Stimulated activated CD4-positive, alpha-beta T cell treated with anti-CD3 and anti-CD28 coated beads, Interleukin-12 subunit alpha, Interleukin-12 subunit beta, amount 100 ng/mL, for 48 hours (primary cell): ENCODE measurements around the gene GLG1.
"Not testable (repeated sequence)": the region's sequence is repeated elsewhere in the genome, so short reads cannot be mapped to it uniquely, and the experiment has no call there.

Experiments
- DNase-seq, 3 donors: peaks; one replicate each; pipeline ENCODE4 v3.0.0-alpha.2; 2020; ENCODE audit warnings: low read depth in 2 of 3, low spot score in 1 of 3

The GLG1 gene

GRCh38 chr16:74542911-74543578 is 63.9 kb downstream of the GLG1 start:
- not testable (repeated sequence) for DNase-seq

- DNase-seq = not testable (repeated sequence)
Measured at GRCh38 chr16:74540663-74541062, 66.3 kb downstream of the GLG1 start.

GRCh38 chr16:74538801-74539200 is 68.1 kb downstream of the GLG1 start:
- not testable (repeated sequence) for DNase-seq

- not testable (repeated sequence) for DNase-seq
Measured at GRCh38 chr16:74537746-74538145, 69.2 kb downstream of the GLG1 start.

- DNase-seq = not testable (repeated sequence)
Measured at GRCh38 chr16:74534650-74535049, 72.3 kb downstream of the GLG1 start.

GRCh38 chr16:74524926-74525325 is 82.0 kb downstream of the GLG1 start:
- DNase-seq = no peak

- no peak for DNase-seq
Measured at GRCh38 chr16:74524117-74524516, 82.8 kb downstream of the GLG1 start.

- DNase-seq = not testable (repeated sequence)
Measured at GRCh38 chr16:74523706-74524105, 83.2 kb downstream of the GLG1 start.

GRCh38 chr16:74522160-74522559 is 84.8 kb downstream of the GLG1 start:
- no peak for DNase-seq

GRCh38 chr16:74521691-74522090 is 85.2 kb downstream of the GLG1 start:
- no peak for DNase-seq

- not testable (repeated sequence) for DNase-seq
Measured at GRCh38 chr16:74518934-74519333, 88.0 kb downstream of the GLG1 start.

GRCh38 chr16:74511961-74512360 is 95.0 kb downstream of the GLG1 start:
- DNase-seq = no peak

GRCh38 chr16:74505011-74505410 is 101.9 kb downstream of the GLG1 start:
- DNase-seq = no peak

- DNase-seq = no peak
Measured at GRCh38 chr16:74503412-74503811, 103.5 kb downstream of the GLG1 start.

- no peak for DNase-seq
Measured at GRCh38 chr16:74501484-74502478, 105.1 kb downstream of the GLG1 start.

GRCh38 chr16:74500907-74501306 is 106.0 kb downstream of the GLG1 start:
- no peak for DNase-seq

- DNase-seq = no peak
Measured at GRCh38 chr16:74499114-74499513, 107.8 kb downstream of the GLG1 start.

- DNase-seq = no peak
Measured at GRCh38 chr16:74497761-74498160, 109.2 kb downstream of the GLG1 start.

GRCh38 chr16:74496054-74496453 is 110.9 kb downstream of the GLG1 start:
- no peak for DNase-seq

GRCh38 chr16:74492976-74493375 is 113.9 kb downstream of the GLG1 start:
- no peak for DNase-seq

GRCh38 chr16:74487634-74488495 is 119.0 kb downstream of the GLG1 start:
- DNase-seq = no peak
